Measurements from ENCODE around the gene PDLIM7.

- TF ChIP-seq CTCF (conservative IDR thresholded peaks at IDR 0.05; ENCODE audit: low read depth in 2 of 2), result no peak
- TF ChIP-seq EZH2 (IDR thresholded peaks at IDR 0.05; ENCODE audit: low read depth, unreplicated experiment), result no peak
- TF ChIP-seq CREB1 (CRISPR knock-in tag; IDR thresholded peaks at IDR 0.05; ENCODE audit: low read depth), result no peak
- TF ChIP-seq EZH2phosphoT487 (IDR thresholded peaks at IDR 0.05; ENCODE audit: unreplicated experiment), result no peak
- TF ChIP-seq POLR2AphosphoS5 (IDR thresholded peaks at IDR 0.05; ENCODE audit: low read depth), result 0 out of 2 replicates have a peak, but pooled peaks have one; percentile 7
- TF ChIP-seq REST (IDR thresholded peaks at IDR 0.05; ENCODE audit: unreplicated experiment), result no peak
- TF ChIP-seq JUNB (IDR thresholded peaks at IDR 0.05; ENCODE audit: unreplicated experiment), result no peak
Observed at GRCh38 chr5:177470759-177471536, 26.5 kb downstream of the PDLIM7 start.
